HCT116 (cell line): ENCODE data around the gene MATK. TPM values are rescaled to one million over a fixed set of nuclear protein-coding genes. Genes with fewer than 3 reads are reported as not detected.

Source experiments
- ATAC-seq: fragments of 200-7000 bp; cut with Tn5 transposase; 2 replicates; pipeline ENCODE4 v1.9.1; 2020; ENCODE audit warnings: mild to moderate bottlenecking, moderate library complexity
- BruUV-seq: library from RNA; stranded (reverse); fragments of 400-500 nt; replicated peaks from 2 replicates; lab custom pipeline; 2021; lab: Mats Ljungman, UMichigan
- CTCF ChIA-PET: fragments of 300-600 bp; sonication (Branson Sonifier 250); formaldehyde crosslinking; loops from one replicate; lab custom pipeline; 2021; ENCODE audit warnings: antibody characterized with exemption; lab: Charles Lee
- POLR2A ChIA-PET: fragments of 300-600, 350-600 bp; sonication (Branson Sonifier 250); formaldehyde crosslinking; loops from one replicate; lab custom pipeline; 2021; ENCODE audit warnings: antibody characterized with exemption; lab: Charles Lee
- RAD21 ChIA-PET, 2 experiments: fragments of 300-600 bp; sonication (Branson Sonifier 250); formaldehyde crosslinking; loops; one replicate each; lab custom pipeline; 2023; ENCODE audit warnings: low total read pairs in 2 of 2; ENCODE audit not compliant: uncharacterized antibody in 2 of 2, unreplicated experiment in 2 of 2, low non-redundant PET in 1 of 2; lab: Charles Lee
- DNase-seq: peaks from one replicate; pipeline ENCODE4 v3.0.0-alpha.2; 2010; ENCODE audit warnings: low read depth, low spot score
- H2AFZ ChIP-seq: fragments of 200-600 bp; shearing (Covaris generic), sonication (generic); 2 replicates; pipeline ENCODE4 v1.6.1; 2017; ENCODE audit warnings: low read depth, mixed run types, mixed read lengths, antibody characterized with exemption, low read length; ENCODE audit not compliant: poor library complexity, severe bottlenecking
- H3K27ac ChIP-seq: 2 replicates; pipeline ENCODE4 v1.5.1; 2012; ENCODE audit warnings: low read depth, low read length
- H3K27me3 ChIP-seq: fragments of 200-600 bp; sonication (generic); 2 replicates; pipeline ENCODE4 v1.6.1; 2016; ENCODE audit warnings: mixed run types, low read length, mixed read lengths; ENCODE audit not compliant: insufficient read depth
- H3K36me3 ChIP-seq, 2 experiments: fragments of 200-500 bp in 1 of 2; fragments of 200-600 bp in 1 of 2; sonication (Bioruptor generic) in 1 of 2; sonication (generic) in 1 of 2; 2 replicates each; pipeline versions ENCODE4 v1.5.1 to v1.6.1; 2014 to 2016; ENCODE audit warnings: low read length in 2 of 2, inconsistent platforms in 1 of 2, mixed read lengths in 1 of 2, mixed run types in 1 of 2; ENCODE audit not compliant: insufficient read depth in 2 of 2, control insufficient read depth in 1 of 2
- H3K4me1 ChIP-seq, 2 experiments: fragments of 200-600 bp in 1 of 2; sonication (generic) in 1 of 2; 2 replicates each; pipeline versions ENCODE4 v1.5.1 to v1.6.1; 2012 to 2017; ENCODE audit warnings: low read length in 2 of 2, inconsistent platforms in 1 of 2, mild to moderate bottlenecking in 1 of 2, mixed read lengths in 1 of 2, mixed run types in 1 of 2, moderate library complexity in 1 of 2; ENCODE audit not compliant: insufficient read depth in 2 of 2, control insufficient read depth in 1 of 2
- H3K4me2 ChIP-seq: fragments of 200-600 bp; sonication (generic); 2 replicates; pipeline ENCODE4 v1.6.1; 2017; ENCODE audit warnings: mixed run types, low read length, mixed read lengths
- H3K4me3 ChIP-seq, 2 experiments: fragments of 200-600 bp in 1 of 2; sonication (generic) in 1 of 2; replicated peaks in 1 of 2; 2 replicates each; pipeline ENCODE4 v1.5.1; 2011 to 2016; ENCODE audit warnings: low read length in 2 of 2, control low read depth in 1 of 2, low read depth in 1 of 2, mild to moderate bottlenecking in 1 of 2, mixed read lengths in 1 of 2, mixed run types in 1 of 2
- H3K79me2 ChIP-seq: fragments of 200-600 bp; sonication (generic); 2 replicates; pipeline ENCODE4 v1.6.1; 2017; ENCODE audit warnings: mild to moderate bottlenecking, mixed run types, low read length, moderate library complexity, mixed read lengths; ENCODE audit not compliant: insufficient read depth
- H3K9ac ChIP-seq: fragments of 200-600 bp; sonication (generic); 2 replicates; pipeline ENCODE4 v1.6.1; 2016; ENCODE audit warnings: low read length, mixed read lengths
- H3K9me2 ChIP-seq: fragments of 200-600 bp; sonication (generic), shearing (Covaris generic); 2 replicates; pipeline ENCODE4 v1.6.1; 2017; ENCODE audit warnings: mixed run types, mild to moderate bottlenecking, moderate library complexity; ENCODE audit not compliant: insufficient read depth
- H3K9me3 ChIP-seq, 2 experiments: fragments of 200-500 bp in 1 of 2; fragments of 200-600 bp in 1 of 2; sonication (Bioruptor generic) in 1 of 2; sonication (generic) in 1 of 2; 2 replicates each; pipeline ENCODE4 v1.6.1; 2014 to 2017; ENCODE audit warnings: low read length in 2 of 2, mixed read lengths in 2 of 2, inconsistent platforms in 1 of 2, low read depth in 1 of 2, mild to moderate bottlenecking in 1 of 2, mixed run types in 1 of 2, moderate library complexity in 1 of 2; ENCODE audit not compliant: control insufficient read depth in 1 of 2, insufficient read depth in 1 of 2
- H4K20me1 ChIP-seq: fragments of 200-600 bp; sonication (generic), shearing (Covaris generic); 2 replicates; pipeline ENCODE4 v1.6.1; 2017; ENCODE audit warnings: mixed run types, mild to moderate bottlenecking, moderate library complexity; ENCODE audit not compliant: insufficient read depth
- ATF3 ChIP-seq: IDR thresholded peaks from 2 replicates; pipeline ENCODE4 v1.6.1; 2012
- CBX3 ChIP-seq: IDR thresholded peaks from 2 replicates; pipeline ENCODE4 v1.6.1; 2012; ENCODE audit warnings: low read depth
- CEBPB ChIP-seq: IDR thresholded peaks from 2 replicates; pipeline ENCODE4 v1.6.1; 2012; ENCODE audit warnings: low read depth
- EGR1 ChIP-seq: IDR thresholded peaks from 2 replicates; pipeline ENCODE4 v1.6.1; 2012; ENCODE audit warnings: low read depth
- ELF1 ChIP-seq: IDR thresholded peaks from 2 replicates; pipeline ENCODE4 v1.6.1; 2012; ENCODE audit warnings: low read depth, borderline replicate concordance
- EZH2 ChIP-seq: fragments of 200-600 bp; sonication (generic); IDR thresholded peaks from 2 replicates; pipeline ENCODE4 v1.6.1; 2017; ENCODE audit warnings: antibody characterized with exemption, mixed run types
- FOSL1 ChIP-seq: IDR thresholded peaks from 2 replicates; pipeline ENCODE4 v1.6.1; 2012; ENCODE audit warnings: low read depth
- JUND ChIP-seq: IDR thresholded peaks from 2 replicates; pipeline ENCODE4 v1.6.1; 2012
- POLR2A ChIP-seq: IDR thresholded peaks from 2 replicates; pipeline ENCODE4 v1.7.0; 2011; ENCODE audit warnings: borderline replicate concordance; ENCODE audit not compliant: insufficient read depth, insufficient read length; ENCODE audit errors: extremely low read depth
- POLR2AphosphoS5 ChIP-seq: IDR thresholded peaks from 2 replicates; pipeline ENCODE4 v1.6.1; 2011; ENCODE audit warnings: mild to moderate bottlenecking, low read depth, low read length, moderate library complexity
- SIN3A ChIP-seq: IDR thresholded peaks from 2 replicates; pipeline ENCODE4 v1.6.1; 2012; ENCODE audit warnings: low read depth
- SP1 ChIP-seq: IDR thresholded peaks from 2 replicates; pipeline ENCODE4 v1.6.1; 2012; ENCODE audit warnings: low read depth
- YY1 ChIP-seq: IDR thresholded peaks from 2 replicates; pipeline ENCODE4 v1.6.1; 2011; ENCODE audit warnings: low read length, low read depth, moderate library complexity, mild to moderate bottlenecking; ENCODE audit not compliant: insufficient replicate concordance; ENCODE audit errors: extremely low read depth
- ZBTB33 ChIP-seq: IDR thresholded peaks from 2 replicates; pipeline ENCODE4 v1.6.1; 2011; ENCODE audit warnings: mild to moderate bottlenecking, low read length, moderate library complexity; ENCODE audit not compliant: insufficient replicate concordance; ENCODE audit errors: extremely low read depth
- ZNF274 ChIP-seq: fragments of 200-500 bp; sonication (Bioruptor generic); IDR thresholded peaks from 2 replicates; pipeline ENCODE4 v1.6.1; 2014; ENCODE audit warnings: mild to moderate bottlenecking, low read depth, low read length, inconsistent platforms
- intact Hi-C: fragments of 100-400 bp; cut with micrococcal nuclease; formaldehyde crosslinking; loops from 2 replicates; pipeline ENCODE4 v1.10.0; 2022
- total RNA-seq: library from RNA; stranded (reverse); gene quantifications from one replicate; pipeline ENCODE4 v1.2.1, GENCODE V29; 2021; ENCODE audit not compliant: unreplicated experiment

The MATK gene
- total RNA-seq, 1 experiment from 2014 or later = not detected

- no peak overlapping the region for H3K27ac ChIP-seq
- no peaks in the 10 kb centered on the region for H3K27me3 ChIP-seq
- no peak overlapping the region for H3K9ac ChIP-seq
- ChIA-PET RAD21 (no interaction called here), CTCF (interaction anchor here (1.2 kb wide), 1 partner anchor 9 kb away, joined by 3 read pairs; no protein-coding TSS in a partner anchor), POLR2A (no interaction called here)
- H3K4me1 ChIP-seq = peaks cover 0 to 4% of the 10 kb centered on the region in 2 experiments; a peak in 1 of 4 replicates
- intact Hi-C loops = no loop called here
- no TSS peak for BruUV-seq
- no peak for DNase-seq
- no peak overlapping the region for H2AFZ ChIP-seq
- H3K36me3 ChIP-seq = no peaks in the 10 kb centered on the region
- H3K9me3 ChIP-seq = no peaks in the 10 kb centered on the region
- H3K4me3 ChIP-seq = no peak overlapping the region
- H3K4me2 ChIP-seq = no peak overlapping the region
- H3K9me2 ChIP-seq = no peaks in the 10 kb centered on the region
- no peaks in the 10 kb centered on the region for H4K20me1 ChIP-seq
- TF ChIP-seq YY1 (no peak), CEBPB (no peak), SIN3A (no peak), ATF3 (no peak), CBX3 (no peak), ZNF274 (no peak), EGR1 (no peak), ZBTB33 (no peak), SP1 (no peak), POLR2AphosphoS5 (no peak), JUND (no peak), ELF1 (no peak), EZH2 (no peak), FOSL1 (no peak), POLR2A (no peak)
- no peak for ATAC-seq
- H3K79me2 ChIP-seq = no peaks in the 10 kb centered on the region
These were observed 45.4 kb upstream of the MATK start for GRCh38 chr19:3831601-3832000.
